Activated naive CD4-positive, alpha-beta T cell (primary cell): Measurements from ENCODE around the gene MDFIC.

Experiments used
- DNase-seq, 4 experiments: peaks; one replicate each; lab custom pipeline; 2025; lab: John Stamatoyannopoulos, UW

MDFIC gene

DNA sequence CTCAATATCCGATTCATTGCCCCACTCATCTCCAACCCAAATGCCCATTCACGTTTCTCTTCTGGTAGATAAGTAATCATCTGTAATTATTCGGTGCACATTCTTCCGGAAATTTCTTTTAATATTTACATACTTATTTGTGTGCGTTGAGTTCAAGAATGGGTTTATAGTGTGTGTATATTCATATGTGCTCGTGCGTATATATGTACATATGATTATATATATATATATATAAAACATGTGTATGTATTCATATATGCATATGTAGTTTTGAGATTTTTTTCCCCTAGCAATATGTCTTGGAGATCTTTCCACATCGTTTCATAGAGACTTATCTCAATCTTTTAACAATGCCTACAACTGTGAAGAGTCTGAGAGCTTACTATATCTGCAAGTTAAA, 118.2 kb downstream of the MDFIC start:
- DNase-seq: no peak

DNA sequence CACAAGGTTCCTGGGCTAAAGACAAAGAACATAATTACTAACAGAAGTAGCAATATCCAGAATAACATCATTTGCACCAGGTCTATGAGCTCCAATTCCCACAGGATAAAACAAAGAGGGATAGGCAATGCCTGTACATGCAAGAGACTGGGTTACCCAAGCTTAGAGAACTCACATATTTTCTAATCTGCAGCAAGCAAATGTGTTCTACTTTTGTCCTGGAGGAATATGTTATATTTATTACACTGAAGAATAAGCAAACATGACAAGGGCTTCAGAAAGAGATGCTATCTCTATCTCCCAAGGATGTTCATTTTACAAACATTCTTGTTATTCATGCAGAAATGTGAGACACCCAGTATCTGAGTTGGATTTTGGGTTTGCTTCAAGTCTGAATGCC, 118.6 kb downstream of the MDFIC start:
- no peak for DNase-seq

DNA sequence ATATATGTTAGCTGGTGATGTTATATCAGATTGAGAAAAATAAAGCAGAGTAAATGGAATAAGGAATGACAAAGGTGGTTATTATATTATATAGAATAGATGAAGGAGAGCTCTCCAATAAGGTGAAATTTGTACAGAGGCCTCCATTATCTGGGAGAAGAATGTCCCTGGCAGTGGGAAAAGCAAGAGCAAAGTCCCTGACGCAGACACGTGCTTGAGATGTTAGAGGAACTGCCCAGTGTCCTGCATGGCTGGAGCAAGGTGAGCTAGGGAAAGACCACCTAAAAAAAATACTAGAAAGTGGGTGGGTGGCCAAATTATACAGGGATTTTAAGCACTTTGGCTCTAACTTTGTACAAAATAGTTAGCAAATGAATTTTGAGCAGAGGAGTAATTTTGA, 120.7 kb downstream of the MDFIC start:
- no peak for DNase-seq

- DNase-seq: no peak
These were observed 121.7 kb downstream of the MDFIC start for GRCh38 chr7:115043605-115044004.

DNA sequence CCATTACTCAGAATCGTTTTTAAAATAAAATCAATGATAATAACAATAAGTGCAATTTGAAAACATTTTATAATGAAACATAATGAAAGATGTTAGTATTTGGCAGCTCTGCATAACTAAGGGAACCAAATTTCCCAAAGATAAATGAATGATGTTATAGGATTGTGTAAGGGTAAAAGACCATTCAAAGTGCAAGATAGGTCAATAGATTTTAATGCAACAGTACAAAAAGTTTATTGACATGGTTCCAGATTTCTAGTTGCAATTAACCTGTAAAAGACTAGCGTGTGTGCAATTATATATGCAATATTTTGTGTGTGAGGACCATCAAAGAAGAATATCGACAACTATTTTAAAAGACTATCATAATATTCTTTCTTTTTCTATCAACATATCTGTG, 122.3 kb downstream of the MDFIC start:
- no peak for DNase-seq

GRCh38 chr7:115047958-115048720, 126.2 kb downstream of the MDFIC start:
- DNase-seq: no peak

GRCh38 chr7:115052706-115053105, 130.8 kb downstream of the MDFIC start:
- no peak for DNase-seq

DNA sequence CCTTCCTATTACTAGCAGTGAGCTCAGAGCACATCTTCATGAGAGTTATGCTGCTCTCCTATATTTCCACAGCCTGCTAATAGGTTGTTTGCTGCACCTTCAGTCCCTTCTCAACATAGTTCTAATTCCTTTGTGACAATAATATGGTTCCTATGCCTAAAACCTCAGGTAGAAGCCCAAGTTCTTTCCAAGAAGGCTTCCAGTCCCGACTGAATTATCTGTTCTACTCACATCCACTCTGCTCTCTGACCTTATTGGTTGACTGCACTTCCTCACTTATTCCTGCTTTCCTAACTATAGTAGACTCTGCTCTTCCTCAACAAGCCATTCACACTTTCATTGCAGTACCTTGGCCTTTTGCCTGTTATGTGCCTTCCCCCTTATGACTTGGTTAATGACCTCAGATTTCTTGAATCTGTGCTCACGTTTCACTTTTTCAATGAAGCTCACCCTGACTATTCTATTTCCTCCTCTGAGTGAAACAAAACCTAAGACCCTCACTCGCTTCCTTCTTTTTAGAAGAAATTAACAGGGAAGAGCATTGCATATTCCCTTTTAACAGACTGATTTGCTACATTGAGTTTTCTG, 132.7 kb downstream of the MDFIC start:
- no peak for DNase-seq

DNA sequence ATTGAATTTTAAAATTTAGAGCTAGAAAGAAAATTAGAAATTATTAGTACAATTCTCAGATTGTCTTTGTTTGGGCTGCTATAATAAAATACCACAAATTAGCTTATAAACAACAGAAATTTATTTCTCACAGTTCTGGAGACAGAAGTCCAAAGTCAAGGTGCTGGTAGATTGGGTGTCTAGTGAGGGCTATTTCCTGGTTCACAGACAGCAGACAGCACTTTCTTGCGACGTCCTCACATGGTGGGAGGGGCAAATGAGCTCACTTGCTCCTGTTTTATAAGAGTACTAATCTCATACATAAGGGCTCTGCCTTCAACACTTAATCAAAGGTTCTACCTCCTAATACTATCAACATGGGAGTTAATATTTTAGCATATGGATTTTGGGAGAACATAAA, 134.1 kb downstream of the MDFIC start:
- DNase-seq: no peak

DNA sequence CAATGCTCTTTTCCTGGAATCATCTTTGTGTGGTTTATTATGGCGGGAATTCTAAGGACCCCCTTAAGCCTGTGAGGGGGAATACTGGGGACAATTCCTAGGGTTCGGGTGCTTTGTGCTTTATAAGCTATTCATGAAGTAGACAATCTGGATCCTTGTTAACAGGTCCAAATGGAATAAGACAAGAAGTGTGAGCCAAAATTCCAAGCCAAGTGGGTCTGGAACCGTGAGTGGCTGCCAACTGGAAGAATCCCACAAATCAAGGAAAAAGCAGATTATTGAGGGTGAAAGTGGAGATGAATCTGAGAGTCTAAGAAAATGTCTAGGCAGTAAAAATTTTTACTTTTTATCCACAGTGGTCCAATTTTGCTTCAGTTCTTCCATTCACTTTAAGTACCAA, 136.8 kb downstream of the MDFIC start:
- no peak for DNase-seq

DNA sequence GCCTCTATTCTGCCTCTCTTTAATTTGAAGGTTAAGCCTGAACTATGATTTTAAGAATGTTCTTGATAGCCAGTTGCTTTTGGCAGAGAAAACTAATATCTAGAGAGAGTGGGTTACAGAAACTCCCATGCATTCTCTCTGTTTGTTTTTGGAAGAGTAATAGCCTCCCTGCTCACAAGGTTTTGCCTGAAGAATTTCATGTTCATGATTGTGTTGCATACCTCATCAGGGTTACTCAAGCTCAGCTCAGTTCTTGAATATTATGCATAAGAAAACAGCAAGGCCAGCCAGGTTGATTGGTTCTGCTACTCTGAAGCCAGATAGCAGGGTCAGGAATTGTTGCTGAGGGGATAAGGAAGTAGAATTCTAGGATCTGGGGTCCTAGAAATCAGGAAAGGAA, 137.4 kb downstream of the MDFIC start:
- DNase-seq: no peak

DNA sequence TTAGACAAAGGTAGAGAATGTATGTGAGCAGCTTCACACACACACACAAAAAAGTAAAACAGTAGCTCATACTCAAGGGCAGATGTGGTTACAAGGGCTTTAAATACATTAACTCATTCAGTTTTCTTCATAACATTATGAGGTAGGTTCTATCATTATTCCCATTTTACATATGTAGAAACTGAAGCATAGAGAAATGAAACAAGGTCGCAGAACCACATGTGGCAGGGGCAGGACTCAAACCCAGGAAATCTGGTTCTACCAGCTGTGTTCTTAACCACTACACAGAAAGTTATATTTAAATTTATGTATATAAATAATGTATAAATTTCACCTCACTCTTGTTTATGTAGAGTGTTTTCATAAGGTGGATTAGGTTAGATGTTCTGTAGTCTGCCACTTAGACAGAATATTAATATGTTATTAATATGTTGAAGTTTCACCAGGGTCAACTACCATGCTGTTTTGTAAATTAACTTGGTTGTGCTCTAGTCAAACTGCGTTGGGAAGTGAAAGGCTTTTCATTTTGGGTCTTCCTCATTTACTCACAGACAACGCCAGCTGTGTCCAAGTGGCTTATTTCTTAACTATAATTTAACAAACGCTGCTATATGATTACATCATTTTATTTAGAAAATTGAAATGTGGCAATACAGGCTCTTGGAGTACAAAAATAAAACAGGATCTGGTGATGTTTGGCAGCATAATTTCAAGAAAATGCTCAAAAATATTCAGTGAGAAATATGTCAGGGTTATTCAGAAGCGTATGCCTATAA, 138.4 kb downstream of the MDFIC start:
- no peak for DNase-seq

DNA sequence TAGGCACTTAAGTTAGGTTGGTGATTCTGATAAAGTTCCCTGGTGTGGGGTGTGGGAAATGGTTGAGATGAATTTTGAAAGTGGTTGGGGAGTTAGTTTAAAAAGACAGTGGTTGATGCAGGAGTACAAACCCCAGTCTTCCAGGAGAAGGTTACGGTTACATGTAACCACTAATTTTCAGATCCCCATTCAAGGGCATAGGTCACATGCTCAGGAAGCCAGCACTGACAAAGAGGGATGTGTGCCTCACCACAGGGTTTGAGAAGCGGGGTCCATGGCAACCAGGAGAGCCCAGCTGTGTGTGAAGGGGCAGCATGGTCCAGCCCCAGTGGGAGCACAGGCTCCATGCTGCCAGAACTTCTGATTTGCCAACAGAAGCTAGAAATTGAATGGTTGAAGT, 144.2 kb downstream of the MDFIC start:
- DNase-seq: no peak

DNA sequence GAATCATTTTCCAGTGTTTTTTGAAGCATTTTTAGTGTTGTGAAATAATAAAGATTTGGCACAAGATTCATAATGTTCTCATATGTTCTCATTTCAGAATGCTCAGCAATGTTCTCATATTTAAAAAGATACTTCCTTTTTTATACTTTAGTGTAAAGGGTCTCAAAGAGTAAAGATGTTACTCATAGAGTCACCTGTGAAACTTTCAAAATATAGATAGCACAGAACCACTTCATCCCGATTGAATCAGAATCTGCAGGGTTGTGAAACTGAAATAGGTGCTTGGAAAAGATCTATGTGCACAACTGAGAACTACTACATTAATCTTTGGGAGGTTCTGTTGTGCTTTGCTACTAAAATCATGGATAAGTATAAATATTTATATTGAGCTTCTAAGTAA, 144.7 kb downstream of the MDFIC start:
- no peak for DNase-seq

DNA sequence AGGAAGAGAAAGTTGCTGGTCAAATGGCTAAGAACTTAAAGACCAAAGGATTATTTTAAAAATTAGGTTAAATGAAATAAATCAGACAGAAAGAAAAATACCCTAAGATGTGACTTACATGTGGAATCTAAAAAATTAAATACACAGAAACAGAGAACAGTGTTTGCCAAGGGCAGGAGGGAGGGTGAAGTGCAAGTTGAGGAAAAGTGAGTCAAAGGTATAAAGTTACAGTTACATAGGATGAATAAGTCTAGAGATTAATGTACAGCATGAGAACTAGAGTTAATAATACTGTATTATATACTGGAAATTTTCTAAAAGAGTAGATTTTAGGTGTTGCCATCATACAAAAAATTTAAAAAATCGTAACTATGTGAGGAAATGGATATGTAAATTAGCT, 146.3 kb downstream of the MDFIC start:
- DNase-seq: no peak
